GM23338 (cell line): ENCODE measurements around the gene ANKRD11. TPM values are rescaled to one million over a fixed set of nuclear protein-coding genes. Genes with fewer than 3 reads are reported as not detected.

Experiments
- ATAC-seq: fragments of 200-7000 bp; cut with Tn5 transposase; 3 replicates; pipeline ENCODE4 v1.9.1; 2020
- DNase-seq: peaks from one replicate; pipeline ENCODE4 v3.0.0-alpha.2; 2015; ENCODE audit warnings: low spot score
- H2AFZ ChIP-seq: fragments of 200-600 bp; sonication (generic); 2 replicates; pipeline ENCODE4 v1.8.0; 2016; ENCODE audit warnings: antibody characterized with exemption, mild to moderate bottlenecking, moderate library complexity
- H3F3A ChIP-seq: fragments of 200-600 bp; sonication (generic); replicated peaks from 2 replicates; pipeline ENCODE4 v1.8.0; 2017; ENCODE audit warnings: antibody characterized with exemption, mixed run types, low read depth
- H3K27ac ChIP-seq: fragments of 200-600 bp; sonication (generic); 2 replicates; pipeline ENCODE4 v1.6.1; 2016; ENCODE audit warnings: low read depth
- H3K27me3 ChIP-seq: fragments of 200-600 bp; sonication (generic); 2 replicates; pipeline ENCODE4 v1.8.0; 2016; ENCODE audit warnings: mild to moderate bottlenecking, mixed run types, moderate library complexity; ENCODE audit not compliant: insufficient read depth
- H3K36me3 ChIP-seq: fragments of 200-600 bp; sonication (generic); 2 replicates; pipeline ENCODE4 v1.8.0; 2016; ENCODE audit warnings: mild to moderate bottlenecking; ENCODE audit not compliant: insufficient read depth
- H3K4me1 ChIP-seq: fragments of 200-600 bp; sonication (generic); 2 replicates; pipeline ENCODE4 v1.8.0; 2016; ENCODE audit warnings: mild to moderate bottlenecking, moderate library complexity; ENCODE audit not compliant: insufficient read depth
- H3K4me2 ChIP-seq: fragments of 200-600 bp; sonication (generic); 2 replicates; pipeline ENCODE4 v1.7.1; 2017; ENCODE audit warnings: mixed run types
- H3K4me3 ChIP-seq: fragments of 200-600 bp; sonication (generic); 2 replicates; pipeline ENCODE4 v1.6.1; 2016; ENCODE audit warnings: mixed run types
- H3K79me2 ChIP-seq: fragments of 200-600 bp; sonication (generic); replicated peaks from 2 replicates; pipeline ENCODE4 v1.8.0; 2017; ENCODE audit warnings: mild to moderate bottlenecking; ENCODE audit not compliant: insufficient read depth
- H3K9me2 ChIP-seq: fragments of 200-600 bp; sonication (generic); 2 replicates; pipeline ENCODE4 v1.8.0; 2017; ENCODE audit not compliant: insufficient read depth
- H4K20me1 ChIP-seq: fragments of 200-600 bp; sonication (generic); replicated peaks from 2 replicates; pipeline ENCODE4 v1.8.0; 2017; ENCODE audit warnings: mild to moderate bottlenecking; ENCODE audit not compliant: insufficient read depth
- H3K27ac Mint-ChIP-seq: 2 replicates; pipeline ENCODE4 v1.8.0; 2020; ENCODE audit warnings: inconsistent platforms, mild to moderate bottlenecking, moderate library complexity, mixed read lengths
- H3K27me3 Mint-ChIP-seq: 3 replicates; pipeline ENCODE4 v1.8.0; 2022; ENCODE audit warnings: low read depth, mild to moderate bottlenecking, moderate library complexity, mixed read lengths, inconsistent platforms; ENCODE audit not compliant: insufficient read depth, poor library complexity
- H3K36me3 Mint-ChIP-seq: 3 replicates; pipeline ENCODE4 v1.8.0; 2021; ENCODE audit warnings: low read depth, mild to moderate bottlenecking, inconsistent platforms, moderate library complexity, mixed read lengths
- H3K4me1 Mint-ChIP-seq: 3 replicates; pipeline ENCODE4 v1.8.0; 2020; ENCODE audit warnings: mild to moderate bottlenecking, inconsistent platforms, mixed read lengths
- H3K4me3 Mint-ChIP-seq: 3 replicates; pipeline ENCODE4 v1.8.0; 2021; ENCODE audit warnings: moderate library complexity, mild to moderate bottlenecking, inconsistent platforms, mixed read lengths
- H3K9me3 Mint-ChIP-seq: 3 replicates; pipeline ENCODE4 v1.8.0; 2020; ENCODE audit warnings: moderate library complexity, mild to moderate bottlenecking, inconsistent platforms, mixed read lengths
- EZH2 ChIP-seq: fragments of 200-600 bp; sonication (generic); IDR thresholded peaks from one replicate; pipeline ENCODE4 v1.8.0; 2017; ENCODE audit warnings: antibody characterized with exemption, mild to moderate bottlenecking, low read depth; ENCODE audit not compliant: unreplicated experiment
- EZH2phosphoT487 ChIP-seq: fragments of 200-600 bp; sonication (generic); IDR thresholded peaks from one replicate; pipeline ENCODE4 v1.8.1; 2018; ENCODE audit warnings: antibody characterized with exemption; ENCODE audit not compliant: unreplicated experiment
- JUNB ChIP-seq: IDR thresholded peaks from one replicate; pipeline ENCODE4 v1.6.1; 2016; ENCODE audit warnings: antibody characterized with exemption; ENCODE audit not compliant: unreplicated experiment
- POLR2AphosphoS5 ChIP-seq: IDR thresholded peaks from 2 replicates; pipeline ENCODE4 v1.6.1; 2016; ENCODE audit warnings: antibody characterized with exemption, low read depth
- STAT1 ChIP-seq: IDR thresholded peaks from one replicate; pipeline ENCODE4 v1.6.1; 2016; ENCODE audit warnings: antibody characterized with exemption; ENCODE audit not compliant: unreplicated experiment
- ZNF114 ChIP-seq: fragments of 250-450 bp; sonication (Bioruptor Pico); IDR thresholded peaks from 2 replicates; pipeline ENCODE4 v1.5.0; 2020; ENCODE audit warnings: mild to moderate bottlenecking, moderate library complexity
- ZNF331 ChIP-seq: fragments of 250-450 bp; sonication (Bioruptor Pico); IDR thresholded peaks from 2 replicates; pipeline ENCODE4 v1.5.0; 2020; ENCODE audit warnings: low read depth, mild to moderate bottlenecking, moderate library complexity
- polyA plus RNA-seq: library from polyadenylated mRNA; unstranded; fragments of >200 nt; fragmentation: Nextera tagmentation; extraction: Ambion mirVana; gene quantifications from 2 replicates; pipeline ENCODE4 v1.2.1, GENCODE V29; 2016
- total RNA-seq: library from RNA; depleted of rRNA; stranded (reverse); fragments of >200 nt; shearing (Covaris generic); gene quantifications from 2 replicates; pipeline ENCODE4 v1.2.3, GENCODE V29; 2014
- TF ChIP-seq, protein P1 (sequence below): IDR thresholded peaks from one replicate; pipeline ENCODE4 v1.6.1; 2018; ENCODE audit warnings: antibody characterized with exemption; ENCODE audit not compliant: unreplicated experiment
- TF ChIP-seq, protein P2 (sequence below): IDR thresholded peaks from 2 replicates; pipeline ENCODE4 v1.6.1; 2016; ENCODE audit warnings: antibody characterized with exemption

Gene ANKRD11
- total and polyA plus RNA-seq, 2 experiments from 2014 or later: 130 to 159 TPM

DNA sequence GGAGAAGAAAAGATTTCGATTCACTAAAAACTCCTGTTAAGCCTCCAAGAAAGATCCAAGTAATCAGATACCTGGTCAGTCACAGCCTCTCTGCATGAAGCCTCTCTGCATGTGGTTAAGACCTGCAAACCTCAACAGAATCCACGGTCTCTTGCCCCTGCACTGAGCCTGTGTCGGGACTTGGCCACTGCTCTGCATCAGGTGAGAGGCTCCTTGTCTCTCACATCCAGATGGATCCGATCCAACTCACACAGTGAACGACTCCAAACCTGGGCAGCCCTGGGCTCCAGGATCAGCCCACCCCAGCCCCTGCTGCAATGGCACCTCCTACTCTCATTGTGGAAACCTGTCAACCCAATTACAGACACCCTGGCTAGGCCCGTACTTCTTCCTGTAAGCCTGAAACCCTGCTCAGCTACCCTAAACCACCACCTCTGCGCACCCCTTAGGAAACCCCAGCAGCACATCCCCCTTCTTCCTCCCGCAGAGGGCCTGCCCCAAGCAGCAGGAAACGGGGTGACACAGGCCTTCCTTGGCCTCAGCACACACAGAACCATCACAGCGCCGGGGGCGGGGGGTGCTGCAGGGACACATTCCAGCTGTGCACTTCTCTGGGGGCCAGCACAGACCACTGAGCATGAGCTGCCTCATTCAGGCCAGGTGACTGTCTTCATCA lies 129.5 kb downstream of the ANKRD11 start (continued):
- TF ChIP-seq, protein P1, sequence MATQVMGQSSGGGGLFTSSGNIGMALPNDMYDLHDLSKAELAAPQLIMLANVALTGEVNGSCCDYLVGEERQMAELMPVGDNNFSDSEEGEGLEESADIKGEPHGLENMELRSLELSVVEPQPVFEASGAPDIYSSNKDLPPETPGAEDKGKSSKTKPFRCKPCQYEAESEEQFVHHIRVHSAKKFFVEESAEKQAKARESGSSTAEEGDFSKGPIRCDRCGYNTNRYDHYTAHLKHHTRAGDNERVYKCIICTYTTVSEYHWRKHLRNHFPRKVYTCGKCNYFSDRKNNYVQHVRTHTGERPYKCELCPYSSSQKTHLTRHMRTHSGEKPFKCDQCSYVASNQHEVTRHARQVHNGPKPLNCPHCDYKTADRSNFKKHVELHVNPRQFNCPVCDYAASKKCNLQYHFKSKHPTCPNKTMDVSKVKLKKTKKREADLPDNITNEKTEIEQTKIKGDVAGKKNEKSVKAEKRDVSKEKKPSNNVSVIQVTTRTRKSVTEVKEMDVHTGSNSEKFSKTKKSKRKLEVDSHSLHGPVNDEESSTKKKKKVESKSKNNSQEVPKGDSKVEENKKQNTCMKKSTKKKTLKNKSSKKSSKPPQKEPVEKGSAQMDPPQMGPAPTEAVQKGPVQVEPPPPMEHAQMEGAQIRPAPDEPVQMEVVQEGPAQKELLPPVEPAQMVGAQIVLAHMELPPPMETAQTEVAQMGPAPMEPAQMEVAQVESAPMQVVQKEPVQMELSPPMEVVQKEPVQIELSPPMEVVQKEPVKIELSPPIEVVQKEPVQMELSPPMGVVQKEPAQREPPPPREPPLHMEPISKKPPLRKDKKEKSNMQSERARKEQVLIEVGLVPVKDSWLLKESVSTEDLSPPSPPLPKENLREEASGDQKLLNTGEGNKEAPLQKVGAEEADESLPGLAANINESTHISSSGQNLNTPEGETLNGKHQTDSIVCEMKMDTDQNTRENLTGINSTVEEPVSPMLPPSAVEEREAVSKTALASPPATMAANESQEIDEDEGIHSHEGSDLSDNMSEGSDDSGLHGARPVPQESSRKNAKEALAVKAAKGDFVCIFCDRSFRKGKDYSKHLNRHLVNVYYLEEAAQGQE: no peak

DNA sequence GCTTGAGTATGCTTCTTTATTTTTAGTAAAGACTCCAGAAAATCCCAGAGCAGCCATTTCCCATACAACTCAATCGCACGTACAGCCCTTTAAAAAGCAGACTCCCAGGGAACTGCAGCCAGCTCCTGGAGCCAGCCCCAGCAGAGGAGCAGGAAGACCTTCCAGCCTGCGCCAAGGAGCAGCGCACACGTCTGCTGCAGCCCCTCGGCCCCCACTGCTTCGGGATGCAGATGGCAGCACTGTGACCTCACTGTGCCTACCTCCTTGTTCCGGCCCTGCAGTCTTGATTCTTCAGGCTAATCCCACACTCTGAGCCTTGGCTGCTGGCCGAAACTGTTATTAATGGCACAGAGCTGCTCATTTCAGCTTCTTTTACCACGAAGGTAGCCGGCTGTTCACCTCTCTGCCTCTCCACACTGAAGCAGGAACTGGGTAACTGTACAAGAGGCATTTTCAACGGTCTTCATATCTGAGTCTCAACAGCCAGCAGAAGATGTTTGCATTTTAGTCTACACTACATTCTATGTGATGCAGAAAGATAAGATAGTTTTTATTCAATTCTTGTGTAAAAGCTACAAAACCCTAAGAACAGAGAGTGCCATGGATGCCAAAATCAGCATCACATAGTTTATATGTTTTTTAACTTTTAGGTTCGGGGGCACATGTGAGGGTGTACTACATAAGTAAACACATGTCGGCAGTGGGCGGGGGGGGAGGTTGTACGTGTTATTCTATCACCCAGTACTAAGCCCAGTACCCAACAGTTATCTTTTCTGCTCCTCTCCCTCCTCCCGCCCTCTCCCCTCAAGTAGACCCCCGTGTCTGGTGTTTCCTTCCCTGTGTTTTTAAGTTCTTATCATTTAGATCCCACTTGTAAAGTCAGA lies 130.9 kb downstream of the ANKRD11 start:
- no peak for DNase-seq
- Histone ChIP-seq H3F3A (peaks cover 21% of the 10 kb centered on the region), H3K27me3 (no peaks in the 10 kb centered on the region), H3K4me1 (peaks cover 49% of the 10 kb centered on the region), H3K4me2 (no peak overlapping the region), H2AFZ (no peak overlapping the region), H3K9me2 (no peaks in the 10 kb centered on the region), H4K20me1 (peaks cover 68% of the 10 kb centered on the region), H3K79me2 (peaks cover 98% of the 10 kb centered on the region), H3K4me3 (no peak overlapping the region), H3K27ac (peak overlapping the region; percentile 86), H3K36me3 (peaks cover 5% of the 10 kb centered on the region; the same call in 1 of the 2 replicates)
- H3K27ac Mint-ChIP-seq: no peak overlapping the region
- H3K36me3 Mint-ChIP-seq: peaks cover 13% of the 10 kb centered on the region; the same call in 2 of the 3 replicates
- peaks cover 81% of the 10 kb centered on the region for H3K4me1 Mint-ChIP-seq
- ATAC-seq: no peak
- H3K4me3 Mint-ChIP-seq: no peak overlapping the region
- H3K9me3 Mint-ChIP-seq: no peaks in the 10 kb centered on the region
- H3K27me3 Mint-ChIP-seq: peaks cover 23% of the 10 kb centered on the region
- TF ChIP-seq, protein P2, sequence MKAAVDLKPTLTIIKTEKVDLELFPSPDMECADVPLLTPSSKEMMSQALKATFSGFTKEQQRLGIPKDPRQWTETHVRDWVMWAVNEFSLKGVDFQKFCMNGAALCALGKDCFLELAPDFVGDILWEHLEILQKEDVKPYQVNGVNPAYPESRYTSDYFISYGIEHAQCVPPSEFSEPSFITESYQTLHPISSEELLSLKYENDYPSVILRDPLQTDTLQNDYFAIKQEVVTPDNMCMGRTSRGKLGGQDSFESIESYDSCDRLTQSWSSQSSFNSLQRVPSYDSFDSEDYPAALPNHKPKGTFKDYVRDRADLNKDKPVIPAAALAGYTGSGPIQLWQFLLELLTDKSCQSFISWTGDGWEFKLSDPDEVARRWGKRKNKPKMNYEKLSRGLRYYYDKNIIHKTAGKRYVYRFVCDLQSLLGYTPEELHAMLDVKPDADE: no peak
- no peak for TF ChIP-seq JUNB
- no peak for TF ChIP-seq EZH2phosphoT487
- no peak for TF ChIP-seq ZNF114
- TF ChIP-seq POLR2AphosphoS5: no peak
- no peak for TF ChIP-seq ZNF331 (CRISPR knock-in tag)
- TF ChIP-seq, protein P1: no peak
- TF ChIP-seq EZH2: no peak
- TF ChIP-seq STAT1: no peak
